Fibroblast of gingiva (primary cell): ENCODE measurements around the gene PISD.

ENCODE experiments used
- DNase-seq: peaks from one replicate; pipeline ENCODE4 v3.0.0-alpha.2; 2011; ENCODE audit warnings: low read depth

PISD gene

DNA sequence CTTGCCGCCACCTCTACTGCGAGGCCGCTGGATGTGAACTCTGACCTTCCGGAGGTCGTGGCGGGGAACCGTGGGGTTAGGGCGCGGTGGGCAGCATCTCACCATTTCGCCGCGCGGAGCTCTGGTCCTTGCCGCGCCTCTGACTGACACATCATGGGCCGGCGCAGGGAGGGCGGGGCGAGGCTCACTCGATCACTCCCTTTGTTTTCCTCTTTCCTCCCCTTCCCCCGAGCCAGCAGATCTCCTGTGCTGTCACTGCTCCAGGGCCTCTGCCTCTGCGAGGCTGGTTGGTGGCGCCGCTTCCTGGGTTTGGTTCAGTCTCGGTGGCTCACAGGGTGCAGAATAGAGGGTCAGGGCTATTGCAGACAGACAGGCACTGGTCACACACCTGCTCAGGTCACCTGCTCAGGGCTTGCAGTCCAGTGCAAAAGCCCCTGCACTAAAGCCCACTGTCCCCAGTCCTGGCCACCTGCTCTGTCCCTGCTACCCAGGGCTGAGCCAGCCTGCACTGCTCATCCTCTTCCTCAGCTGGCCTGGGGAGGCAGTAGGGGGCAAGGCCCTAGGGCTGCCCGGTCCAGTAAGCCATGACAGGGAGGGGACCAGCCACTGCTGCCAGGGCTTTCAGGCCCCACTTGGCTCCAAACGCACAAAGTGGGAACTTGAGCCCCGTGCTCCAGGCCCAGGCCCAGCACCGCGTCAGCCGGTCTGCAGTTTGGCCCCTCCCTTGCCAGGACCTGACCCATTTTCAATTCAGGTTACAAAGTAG is 36.2 kb downstream of the PISD start:
- peak; percentile 28 for DNase-seq

DNA sequence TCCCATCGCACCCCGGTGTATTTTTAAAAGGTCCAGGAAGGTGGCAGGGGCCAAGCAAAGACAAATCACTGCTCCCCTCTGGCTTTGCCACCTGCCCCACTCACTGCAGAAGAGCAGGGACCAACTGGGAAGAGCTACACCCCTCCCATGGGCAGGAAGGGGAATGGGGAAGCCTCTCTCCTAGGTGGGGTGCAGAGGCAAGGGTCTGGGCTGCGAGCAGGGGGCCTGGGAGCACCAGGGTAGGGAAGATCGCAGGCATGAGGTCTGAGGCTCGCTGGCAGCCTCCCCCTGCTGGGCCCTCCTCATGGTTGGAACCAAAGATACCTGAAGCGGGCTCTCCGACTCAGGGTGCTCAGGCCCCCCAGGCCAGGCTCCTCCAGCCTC is 36.8 kb downstream of the PISD start:
- DNase-seq = no peak

DNA sequence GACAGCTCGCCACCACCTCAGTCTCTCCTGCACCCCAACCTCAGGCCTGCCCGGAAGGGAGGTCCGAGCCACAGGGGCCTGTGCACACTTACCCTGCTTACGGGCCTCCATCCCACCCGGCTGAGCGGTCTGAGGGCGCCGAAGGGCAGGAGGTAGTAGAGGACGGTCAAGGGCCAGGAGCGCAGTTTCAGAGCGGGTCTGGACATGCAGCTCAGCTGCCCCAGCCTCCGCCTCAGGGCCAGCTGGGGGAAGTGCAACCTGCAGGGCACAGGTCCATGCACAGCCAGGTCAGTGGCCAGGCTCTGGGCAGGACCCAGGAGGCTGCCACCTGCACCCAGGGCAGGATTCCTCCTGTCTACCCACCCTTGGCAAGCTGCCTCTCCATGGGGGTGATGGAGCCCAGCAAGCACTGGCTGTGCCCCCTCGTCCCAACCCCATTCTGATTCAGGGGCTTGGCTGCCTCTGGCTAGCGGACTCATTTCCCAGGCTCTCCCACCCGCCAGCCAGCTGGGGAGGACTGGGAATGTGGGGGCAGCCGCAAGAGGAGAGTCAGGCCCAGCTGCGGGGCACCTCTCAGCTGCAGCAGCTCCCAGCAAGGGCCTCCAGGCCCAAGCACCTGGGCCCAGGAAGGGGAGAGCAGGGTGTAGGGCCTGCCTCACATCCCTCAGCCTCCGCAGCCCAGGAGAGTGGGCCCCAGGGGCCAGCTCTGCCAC is 38.3 kb downstream of the PISD start:
- DNase-seq = no peak

- DNase-seq = no peak
These were observed 39.0 kb downstream of the PISD start for GRCh38 chr22:31622980-31623379.

GRCh38 chr22:31621507-31622124 is 40.4 kb downstream of the PISD start:
- DNase-seq = no peak

- DNase-seq = no peak
These were observed 41.1 kb downstream of the PISD start for GRCh38 chr22:31620756-31621480.

DNA sequence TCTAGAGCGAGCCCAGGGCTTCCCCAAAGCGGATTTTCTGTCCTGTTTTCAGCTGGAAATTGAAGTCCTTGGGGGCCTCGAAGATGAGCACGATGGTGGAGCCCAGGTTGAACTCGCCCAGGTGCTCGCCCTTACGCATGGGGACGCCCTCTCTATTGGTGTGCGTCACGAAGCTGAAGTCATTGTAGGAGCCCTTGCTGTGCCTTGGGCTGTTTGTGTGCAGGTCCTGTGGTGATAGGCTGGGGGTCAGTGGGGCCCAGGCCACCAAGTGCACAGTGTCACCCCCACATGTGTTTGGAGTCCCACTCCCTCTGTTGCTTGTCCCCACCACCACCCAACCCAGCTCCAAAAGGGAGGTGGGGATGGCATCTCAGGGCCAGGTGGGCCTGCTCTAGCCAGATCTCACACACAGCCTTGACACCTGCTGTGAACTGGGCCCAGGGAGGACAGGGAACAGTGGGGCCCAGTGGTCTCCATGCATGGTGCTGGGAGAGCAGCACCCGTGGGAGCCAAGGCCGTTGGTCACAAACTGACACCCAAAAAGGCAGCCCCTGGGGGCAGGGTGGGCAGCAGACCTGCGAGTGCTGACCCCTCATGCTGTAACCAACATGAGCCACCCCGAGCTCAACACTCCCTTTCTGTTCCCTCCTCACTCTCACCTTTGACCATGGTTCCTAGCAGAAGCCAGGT is 42.3 kb downstream of the PISD start:
- DNase-seq = no peak

DNA sequence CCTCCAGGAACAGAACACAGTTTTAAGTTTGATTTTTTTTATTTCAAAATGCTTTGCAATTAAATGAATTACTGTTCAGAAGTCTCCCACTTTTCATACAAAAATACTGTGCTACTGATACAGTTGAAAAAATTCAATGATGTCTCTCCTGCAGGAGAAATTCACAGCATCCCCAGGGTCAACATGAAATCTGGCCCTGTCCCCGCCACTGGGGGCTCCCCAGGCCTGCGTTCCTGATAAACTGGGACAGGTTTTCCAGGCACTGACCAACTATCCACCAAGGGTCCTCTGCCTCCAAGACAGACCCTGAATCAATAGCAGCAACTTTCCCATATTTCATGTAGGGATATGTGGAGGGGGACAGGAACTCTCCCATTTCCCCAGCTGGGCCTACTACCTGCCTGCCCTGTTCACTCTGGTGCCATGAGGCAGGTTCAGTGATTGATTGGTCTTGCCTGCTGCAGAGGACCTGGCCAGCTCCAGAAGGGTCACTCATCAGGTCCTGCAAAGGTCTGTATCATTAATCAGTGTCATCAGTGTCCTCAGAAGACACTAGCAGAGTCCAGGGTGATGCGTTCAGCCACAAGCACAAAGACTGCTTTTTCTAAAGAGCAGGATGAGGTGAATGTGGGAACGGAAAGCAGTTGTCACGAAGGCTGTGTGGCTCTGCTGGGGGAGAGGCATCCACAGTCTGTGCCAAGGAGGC is 43.4 kb downstream of the PISD start:
- no peak for DNase-seq

GRCh38 chr22:31618057-31618456 is 44.0 kb downstream of the PISD start:
- no peak for DNase-seq

DNA sequence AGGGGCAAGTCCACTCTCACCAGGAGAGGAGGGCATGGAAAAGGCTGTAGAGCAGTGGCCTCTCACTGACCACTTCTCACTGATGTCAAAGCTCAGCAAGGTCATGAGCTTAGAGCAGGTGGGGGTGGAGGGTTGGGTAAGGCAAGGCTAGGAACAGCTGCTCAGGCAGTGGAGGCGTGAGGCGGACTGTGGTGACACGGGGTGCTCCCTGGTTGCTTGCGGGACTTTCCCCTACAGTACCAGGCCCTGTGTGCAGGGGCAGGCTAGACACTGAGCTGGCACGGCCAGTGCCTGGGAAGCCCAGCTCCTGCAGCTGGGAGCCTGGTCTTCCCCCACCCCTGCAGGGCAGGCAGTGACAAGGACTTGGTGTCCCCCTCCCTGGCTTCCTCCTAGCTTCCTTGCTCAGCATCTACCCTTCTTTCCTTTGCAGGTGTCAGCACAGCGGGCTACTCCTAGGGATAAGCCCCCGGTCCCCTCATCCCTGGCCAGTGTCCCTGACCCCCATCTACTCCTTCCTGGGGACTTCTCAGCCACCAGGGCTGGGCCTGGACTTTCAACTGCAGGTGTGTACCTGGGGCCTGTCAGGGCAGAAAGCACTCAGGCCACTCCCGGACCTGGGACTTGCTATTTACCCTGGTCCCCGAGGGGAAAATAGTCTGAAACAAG is 45.6 kb downstream of the PISD start:
- no peak for DNase-seq

GRCh38 chr22:31615940-31616314 is 46.1 kb downstream of the PISD start:
- no peak for DNase-seq

- no peak for DNase-seq
These were observed 46.5 kb downstream of the PISD start for GRCh38 chr22:31615491-31615860.

DNA sequence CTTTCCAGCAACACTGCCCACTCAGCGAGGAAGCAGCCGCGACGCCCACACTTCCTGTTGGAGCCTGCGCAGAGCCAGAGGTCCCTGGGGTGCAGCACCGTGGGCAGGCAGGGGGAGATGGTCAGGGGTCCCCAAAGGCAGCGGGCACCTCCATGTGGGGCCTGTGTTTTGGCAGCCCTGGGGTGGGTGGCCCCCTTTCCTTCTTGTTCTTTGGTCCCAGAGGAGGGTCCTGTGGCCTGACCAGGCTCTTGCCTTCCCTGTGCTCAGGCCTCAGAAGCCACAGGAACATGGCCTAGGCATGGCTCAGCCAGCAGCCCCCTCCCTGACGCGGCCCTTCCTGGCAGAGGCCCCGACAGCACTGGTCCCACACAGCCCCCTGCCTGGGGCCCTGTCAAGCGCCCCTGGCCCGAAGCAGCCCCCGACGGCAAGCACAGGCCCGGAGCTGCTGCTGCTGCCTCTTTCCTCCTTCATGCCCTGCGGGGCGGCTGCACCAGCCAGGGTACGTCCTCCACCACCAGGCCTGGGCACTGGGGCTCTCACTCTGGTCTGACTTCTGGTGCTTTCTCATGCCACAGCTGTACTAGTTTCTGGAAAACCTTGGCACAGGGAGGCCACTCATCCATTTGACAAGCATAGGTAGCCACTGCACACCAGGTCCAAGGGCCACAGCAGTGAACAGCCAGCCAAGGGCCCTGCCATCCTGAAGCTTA is 47.1 kb downstream of the PISD start:
- no peak for DNase-seq

GRCh38 chr22:31613904-31614296 is 48.1 kb downstream of the PISD start:
- no peak for DNase-seq

DNA sequence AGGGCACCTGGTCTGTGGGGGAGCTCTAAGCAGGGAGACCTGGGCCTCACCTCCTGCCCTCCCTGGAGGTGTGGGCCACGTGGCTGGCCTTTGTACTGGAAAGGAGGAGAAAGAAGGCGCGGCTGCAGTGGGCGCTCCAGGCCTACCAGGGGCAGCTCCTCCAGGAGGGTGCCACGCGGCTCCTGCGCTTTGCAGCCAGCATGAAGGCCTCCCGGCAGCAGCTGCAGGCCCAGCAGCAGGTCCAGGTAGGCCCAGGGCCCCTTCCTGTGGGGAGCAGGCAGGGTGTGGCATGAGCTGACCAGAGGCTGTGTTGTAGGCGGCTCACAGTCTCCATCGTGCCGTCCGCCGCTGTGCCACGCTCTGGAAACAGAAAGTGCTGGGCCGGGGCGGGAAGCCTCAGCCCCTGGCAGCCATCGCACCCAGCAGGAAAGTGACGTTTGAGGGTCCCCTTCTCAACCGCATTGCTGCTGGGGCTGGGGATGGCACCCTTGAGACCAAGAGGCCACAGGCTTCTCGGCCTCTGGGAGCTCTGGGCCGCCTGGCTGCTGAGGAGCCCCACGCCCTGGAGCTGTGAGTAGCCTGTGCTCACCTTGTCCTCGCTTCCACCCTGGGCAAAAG is 48.6 kb downstream of the PISD start:
- DNase-seq = no peak

GRCh38 chr22:31612891-31613285 is 49.1 kb downstream of the PISD start:
- DNase-seq = no peak

DNA sequence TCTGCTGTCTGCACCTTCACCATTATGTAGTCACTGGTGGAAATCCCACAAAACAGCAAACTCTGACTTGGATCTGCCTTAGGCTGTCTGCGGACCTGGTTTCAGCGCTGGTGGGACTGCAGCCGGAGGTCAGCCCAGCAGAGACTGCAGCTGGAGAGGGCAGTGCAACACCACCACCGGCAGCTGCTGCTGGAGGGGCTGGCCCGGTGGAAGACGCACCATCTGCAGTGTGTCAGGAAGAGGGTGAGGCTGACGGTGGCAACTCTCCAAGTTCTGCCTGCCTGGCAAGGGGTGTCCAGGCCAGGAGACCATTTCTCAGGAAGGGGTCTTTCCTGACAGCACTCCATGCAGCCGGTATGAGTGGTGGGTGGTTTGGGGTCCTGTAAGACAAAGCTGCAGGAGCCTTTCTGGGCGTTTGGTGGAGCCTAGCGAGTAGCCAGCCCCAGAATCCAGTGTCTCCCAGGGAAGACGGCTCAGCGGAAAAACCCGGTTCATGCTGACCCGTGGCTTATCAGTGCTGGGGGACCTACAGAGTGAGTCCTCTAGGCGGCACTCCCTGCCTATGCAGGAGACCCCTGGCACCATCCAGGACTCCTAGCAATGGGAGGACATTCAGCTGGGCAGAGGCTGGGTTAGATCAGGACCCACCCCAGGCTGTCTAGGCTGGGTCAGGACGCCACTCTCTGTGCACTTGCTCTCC is 50.8 kb downstream of the PISD start:
- DNase-seq = no peak

GRCh38 chr22:31610611-31611010 is 51.4 kb downstream of the PISD start:
- no peak for DNase-seq

- no peak for DNase-seq
These were observed 52.3 kb downstream of the PISD start for GRCh38 chr22:31609716-31610115.
